Right renal cortex interstitium (tissue), 3 donors: Measurements from ENCODE around the gene TMEM198. TPM values are rescaled to one million over a fixed set of nuclear protein-coding genes. Genes with fewer than 3 reads are reported as not detected.

Source experiments
- DNase-seq, 3 donors: peaks; one replicate each; pipeline ENCODE4 v3.0.0-alpha.2; 2013; ENCODE audit warnings: low read depth in 3 of 3, low spot score in 2 of 3
- polyA plus RNA-seq, 3 donors: library from polyadenylated mRNA; unstranded; fragments of 120-200 nt; gene quantifications; one replicate each; pipeline ENCODE4 v1.2.1, GENCODE V29; 2013; ENCODE audit not compliant: insufficient read length in 3 of 3

Gene TMEM198
- polyA plus RNA-seq, 3 donors: 2.5 to 2.6 (median 2.5) TPM

DNA sequence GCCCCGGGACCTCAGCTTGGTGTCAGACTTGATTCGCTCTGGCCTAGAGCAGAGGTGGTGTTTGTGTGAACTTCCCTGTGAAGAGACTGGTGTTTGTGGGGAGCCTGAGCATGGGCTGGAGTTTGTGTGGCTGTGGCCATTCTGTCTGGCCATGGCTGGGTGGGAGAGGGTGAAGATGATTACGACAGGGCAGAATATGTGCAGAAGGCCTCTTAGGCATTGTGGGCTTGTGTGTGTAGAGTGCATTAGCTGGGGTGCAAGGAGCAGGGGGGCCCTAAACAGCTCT, 17.0 kb downstream of the TMEM198 start:
- no peak for DNase-seq

DNA sequence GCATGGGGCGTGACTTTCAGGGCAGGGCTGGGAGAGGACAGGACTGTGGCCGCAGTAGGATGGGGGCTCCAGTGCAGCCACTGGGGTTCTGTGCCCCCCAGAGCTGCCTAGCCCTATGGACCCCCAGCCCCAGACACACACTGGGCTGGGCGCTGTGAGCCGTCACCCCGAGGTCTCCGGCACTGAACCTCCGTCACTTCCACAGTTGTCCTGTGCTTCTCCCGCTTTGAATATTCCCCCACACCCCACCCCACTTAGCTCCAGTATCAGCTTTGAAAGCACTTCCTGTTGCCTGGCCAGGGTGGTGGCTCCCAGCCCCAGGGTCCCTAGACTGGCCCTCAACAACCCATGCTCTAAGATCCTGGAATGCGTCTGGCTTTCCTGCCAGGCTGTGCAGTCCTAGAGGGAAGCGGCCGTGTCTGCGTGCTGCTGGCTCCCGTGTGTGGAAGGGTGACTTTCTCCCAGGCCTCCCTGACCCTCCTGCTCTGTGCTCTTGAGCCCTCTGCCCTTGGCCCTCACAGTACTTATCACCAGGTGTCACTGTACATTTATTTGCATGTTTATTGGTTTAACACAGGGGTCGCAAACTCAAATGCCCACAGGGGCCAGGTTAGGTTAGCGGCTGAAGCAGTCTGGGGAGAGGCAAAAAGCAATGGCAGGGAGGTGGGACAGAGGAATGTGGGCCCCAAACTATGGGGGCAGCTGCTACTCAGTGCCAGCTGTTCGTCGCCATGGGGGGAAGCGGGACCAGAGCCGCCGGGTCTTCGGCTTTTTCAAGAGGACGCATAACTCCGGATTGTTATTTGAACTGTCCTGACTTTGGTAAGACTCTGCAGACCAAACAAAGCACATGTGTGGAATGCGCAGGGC, 17.6 kb downstream of the TMEM198 start:
- no peak for DNase-seq

GRCh38 chr2:219562049-219563020, 18.5 kb downstream of the TMEM198 start:
- no peak for DNase-seq

- no peak for DNase-seq
Observed at GRCh38 chr2:219563271-219563928, 19.6 kb downstream of the TMEM198 start.

GRCh38 chr2:219565130-219566080, 21.6 kb downstream of the TMEM198 start:
- no peak for DNase-seq

GRCh38 chr2:219566640-219567039, 22.8 kb downstream of the TMEM198 start:
- DNase-seq: no peak

- no peak for DNase-seq
Observed at GRCh38 chr2:219567131-219567530, 23.3 kb downstream of the TMEM198 start.

DNA sequence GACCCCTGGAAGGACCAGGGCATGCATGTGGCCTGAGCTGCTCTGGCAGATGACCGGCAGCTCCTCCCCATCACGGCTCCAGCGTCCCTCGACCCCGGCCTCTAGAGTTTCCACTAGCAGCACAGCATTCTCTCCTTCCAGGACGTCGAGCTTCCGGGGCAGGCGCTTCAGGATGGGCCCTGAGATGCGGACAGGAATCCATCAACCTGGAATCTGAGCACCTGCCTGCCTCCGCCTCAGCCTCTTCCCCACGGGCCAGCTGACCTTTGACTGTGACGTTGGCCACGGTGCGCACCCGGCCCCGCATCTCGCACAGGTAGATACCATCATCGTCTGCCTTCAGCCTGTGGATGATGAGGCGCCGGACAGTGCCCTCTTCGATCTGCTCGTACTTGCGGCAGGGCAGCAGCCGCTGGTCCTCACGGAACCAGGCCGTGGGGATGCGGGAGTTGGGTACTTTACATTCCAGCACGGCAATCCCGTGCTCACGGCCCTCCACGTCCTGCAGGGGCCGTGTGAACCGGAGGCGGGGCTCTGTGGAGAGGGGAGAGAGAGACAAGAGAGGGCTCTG, 24.0 kb downstream of the TMEM198 start:
- DNase-seq: no peak

GRCh38 chr2:219569041-219569440, 25.2 kb downstream of the TMEM198 start:
- no peak for DNase-seq

DNA sequence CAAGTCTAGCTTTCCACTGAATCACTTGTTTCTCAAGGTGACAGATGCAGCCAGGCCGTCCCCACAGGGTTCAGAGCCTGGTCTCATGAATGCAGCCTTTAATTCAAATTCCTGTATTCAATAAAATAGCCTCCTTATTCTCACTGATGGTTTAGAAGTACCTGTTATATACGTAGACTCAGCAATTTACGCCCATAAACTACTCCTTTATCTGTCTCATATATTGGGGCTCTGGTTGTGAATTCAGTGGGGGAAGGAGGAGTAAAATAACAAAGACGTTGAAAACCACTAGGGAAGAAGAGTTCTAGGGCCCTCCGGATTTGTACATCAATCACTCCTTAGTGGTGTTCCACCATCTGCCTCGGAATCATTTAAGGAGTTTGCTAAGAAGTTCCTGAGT, 25.8 kb downstream of the TMEM198 start:
- DNase-seq: no peak

- DNase-seq: no peak
Observed at GRCh38 chr2:219570194-219570923, 26.5 kb downstream of the TMEM198 start.

- DNase-seq: no peak
Observed at GRCh38 chr2:219570924-219571310, 27.1 kb downstream of the TMEM198 start.

- no peak for DNase-seq
Observed at GRCh38 chr2:219571311-219572236, 27.7 kb downstream of the TMEM198 start, which contains the start of gene OBSL1. TSS of gene OBSL1 (minus strand) at chr2:219571539. CDS start at chr2:219571232, 307 bp downstream.

- DNase-seq: no peak
Observed at GRCh38 chr2:219572237-219573001, 28.6 kb downstream of the TMEM198 start, which contains the start of gene INHA. TSS of gene INHA (plus strand) at chr2:219572310. CDS start at chr2:219572375, 65 bp downstream.

GRCh38 chr2:219573166-219573565, 29.3 kb downstream of the TMEM198 start:
- no peak for DNase-seq

DNA sequence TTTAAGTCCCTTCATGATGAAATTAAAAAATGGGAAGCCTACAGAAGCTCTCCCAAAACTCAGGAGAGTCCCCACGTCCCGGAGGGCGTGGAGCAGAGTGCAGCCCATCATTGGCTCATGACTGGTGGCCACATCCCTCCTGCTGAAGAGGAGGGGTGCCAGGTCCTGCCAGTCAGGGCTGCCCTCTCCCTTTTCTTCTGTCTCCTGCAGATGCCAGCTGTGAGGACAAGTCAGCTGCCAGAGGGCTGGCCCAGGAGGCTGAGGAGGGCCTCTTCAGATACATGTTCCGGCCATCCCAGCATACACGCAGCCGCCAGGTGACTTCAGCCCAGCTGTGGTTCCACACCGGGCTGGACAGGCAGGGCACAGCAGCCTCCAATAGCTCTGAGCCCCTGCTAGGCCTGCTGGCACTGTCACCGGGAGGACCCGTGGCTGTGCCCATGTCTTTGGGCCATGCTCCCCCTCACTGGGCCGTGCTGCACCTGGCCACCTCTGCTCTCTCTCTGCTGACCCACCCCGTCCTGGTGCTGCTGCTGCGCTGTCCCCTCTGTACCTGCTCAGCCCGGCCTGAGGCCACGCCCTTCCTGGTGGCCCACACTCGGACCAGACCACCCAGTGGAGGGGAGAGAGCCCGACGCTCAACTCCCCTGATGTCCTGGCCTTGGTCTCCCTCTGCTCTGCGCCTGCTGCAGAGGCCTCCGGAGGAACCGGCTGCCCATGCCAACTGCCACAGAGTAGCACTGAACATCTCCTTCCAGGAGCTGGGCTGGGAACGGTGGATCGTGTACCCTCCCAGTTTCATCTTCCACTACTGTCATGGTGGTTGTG, 30.9 kb downstream of the TMEM198 start:
- no peak for DNase-seq
